GM18508 (cell line): Measurements from ENCODE around the gene LEUTX.

Source experiments
- ATAC-seq: cut with Tn5 transposase; IDR thresholded peaks from one replicate; pipeline ENCODE4 v1.9.1; 2021; ENCODE audit warnings: moderate number of reproducible peaks; ENCODE audit not compliant: insufficient read depth, unreplicated experiment

Gene LEUTX

GRCh38 chr19:39819786-39820185 lies 41.1 kb downstream of the LEUTX start:
- no peak for ATAC-seq

- no peak for ATAC-seq
Measured at GRCh38 chr19:39820696-39821095, 42.0 kb downstream of the LEUTX start.

GRCh38 chr19:39823686-39824085 lies 45.0 kb downstream of the LEUTX start:
- ATAC-seq = no peak

- ATAC-seq = peak; percentile 76
Measured at GRCh38 chr19:39824143-39825092, 45.8 kb downstream of the LEUTX start.

- no peak for ATAC-seq
Measured at GRCh38 chr19:39825093-39825463, 46.4 kb downstream of the LEUTX start.

GRCh38 chr19:39825531-39826076 lies 47.0 kb downstream of the LEUTX start:
- no peak for ATAC-seq

GRCh38 chr19:39826311-39826945 lies 47.8 kb downstream of the LEUTX start:
- no peak for ATAC-seq

- no peak for ATAC-seq
Measured at GRCh38 chr19:39827216-39827615, 48.6 kb downstream of the LEUTX start.

- no peak for ATAC-seq
Measured at GRCh38 chr19:39828015-39828653, 49.5 kb downstream of the LEUTX start.

GRCh38 chr19:39828654-39829032 lies 50.0 kb downstream of the LEUTX start:
- ATAC-seq = no peak

- no peak for ATAC-seq
Measured at GRCh38 chr19:39829702-39830275, 51.1 kb downstream of the LEUTX start.

- no peak for ATAC-seq
Measured at GRCh38 chr19:39830406-39830805, 51.8 kb downstream of the LEUTX start.

- ATAC-seq = no peak
Measured at GRCh38 chr19:39830847-39831246, 52.2 kb downstream of the LEUTX start.

- ATAC-seq = no peak
Measured at GRCh38 chr19:39831679-39832078, 53.0 kb downstream of the LEUTX start.

GRCh38 chr19:39832341-39833083 lies 53.9 kb downstream of the LEUTX start:
- no peak for ATAC-seq

- no peak for ATAC-seq
Measured at GRCh38 chr19:39833160-39833463, 54.5 kb downstream of the LEUTX start.

GRCh38 chr19:39833464-39834286 lies 55.0 kb downstream of the LEUTX start, which contains the start of gene DYRK1B:
Gene DYRK1B, minus strand, starts transcription at chr19:39834162. Its CDS starts 2,295 bp downstream, at chr19:39831867.
- ATAC-seq = peak; percentile 55

GRCh38 chr19:39834287-39834841 lies 55.7 kb downstream of the LEUTX start:
- peak; percentile 30 for ATAC-seq
